Activated effector memory CD4-positive, alpha-beta T cell treated with Interleukin-2 at 50 U/mL for 16 hours (primary cell): ENCODE measurements around the gene MRPL54.

Experiments used
- DNase-seq: peaks from one replicate; pipeline ENCODE4 v3.0.0-alpha.2; 2020

The MRPL54 gene

DNA sequence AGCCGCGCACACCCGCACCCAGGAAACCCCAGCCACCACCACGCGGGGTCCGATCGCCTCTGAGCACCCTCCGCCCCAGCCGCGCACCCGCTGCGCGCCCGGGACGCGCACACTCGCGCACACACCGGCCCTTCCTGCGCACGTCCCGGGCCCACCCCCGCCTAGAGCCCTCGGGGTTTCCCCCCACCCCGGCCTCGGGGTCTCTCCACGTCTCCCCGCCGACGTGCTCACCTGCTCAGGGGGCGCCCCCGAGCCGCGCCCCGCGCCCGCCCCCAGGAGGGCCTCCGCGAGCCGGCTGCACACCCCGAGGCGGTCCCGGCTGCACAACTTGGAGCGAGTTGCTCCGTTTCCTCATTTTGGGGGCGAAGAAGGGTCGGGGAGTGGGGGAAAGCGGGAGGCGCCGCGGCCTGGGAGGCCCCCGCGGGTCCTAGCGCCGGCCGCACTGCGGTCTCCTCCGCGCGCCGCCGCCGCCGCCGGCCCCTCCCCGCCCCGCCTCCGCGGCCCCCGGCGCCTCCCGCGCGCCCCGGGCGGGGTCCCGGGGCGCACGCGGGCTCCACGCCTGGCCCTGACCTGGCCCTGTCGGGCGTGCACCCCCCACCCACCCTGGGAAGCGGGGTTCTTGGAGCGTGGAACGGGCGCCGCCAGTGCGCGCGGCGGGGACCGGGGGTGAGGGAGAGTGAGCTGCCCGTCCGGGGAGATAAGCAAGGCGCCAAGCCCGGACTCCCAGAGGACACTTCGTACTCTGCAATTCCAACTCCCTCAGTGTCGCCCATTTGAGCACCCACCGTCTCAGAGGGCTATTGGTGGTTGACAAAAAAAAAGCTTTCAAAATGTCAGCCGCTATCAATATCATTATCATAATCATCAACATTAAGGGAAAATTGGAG, 23.7 kb downstream of the MRPL54 start, which contains the start of gene MATK:
TSS of gene MATK (minus strand) at position 444 of the 887 bp plus-strand sequence. CDS start 1,246 bp downstream, outside the sequence.
- no peak for DNase-seq

DNA sequence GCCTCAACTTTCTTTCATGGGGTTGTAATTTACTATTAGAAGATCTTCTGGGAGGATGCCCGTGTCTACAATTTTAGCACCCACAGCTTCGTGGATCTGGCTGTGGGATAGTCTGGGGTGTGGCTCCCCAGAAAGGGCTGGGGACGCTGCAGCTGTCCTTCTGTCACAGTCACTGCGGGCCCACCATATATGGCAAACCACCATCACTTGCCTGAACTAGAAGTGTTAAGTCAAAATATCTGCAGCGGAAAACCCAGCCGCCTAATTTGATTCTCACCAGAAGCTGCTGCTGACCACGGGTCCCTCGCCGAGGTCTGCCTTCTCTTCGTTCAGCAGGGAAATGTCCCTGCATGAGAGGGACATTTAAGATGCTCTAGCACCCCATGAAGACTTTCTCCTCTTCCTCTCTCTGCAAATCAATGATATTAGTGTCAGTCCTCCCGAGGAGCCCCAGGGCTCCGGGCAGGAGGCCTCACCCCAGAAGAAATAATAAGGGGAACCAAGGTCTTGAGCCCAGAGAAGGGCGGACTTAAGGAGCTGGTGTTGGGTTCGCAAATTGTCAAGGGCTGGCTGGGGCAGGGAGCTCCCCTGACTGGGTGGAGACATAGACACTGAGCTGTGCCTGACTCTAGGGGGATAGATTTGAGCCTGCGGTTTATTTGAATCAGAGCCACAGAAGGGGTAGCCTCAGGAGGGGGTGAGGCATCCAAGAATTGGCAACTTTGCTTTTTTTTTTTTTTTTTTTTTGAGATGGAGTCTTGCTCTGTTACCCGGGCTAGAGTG, 26.7 kb downstream of the MRPL54 start:
- DNase-seq: no peak

DNA sequence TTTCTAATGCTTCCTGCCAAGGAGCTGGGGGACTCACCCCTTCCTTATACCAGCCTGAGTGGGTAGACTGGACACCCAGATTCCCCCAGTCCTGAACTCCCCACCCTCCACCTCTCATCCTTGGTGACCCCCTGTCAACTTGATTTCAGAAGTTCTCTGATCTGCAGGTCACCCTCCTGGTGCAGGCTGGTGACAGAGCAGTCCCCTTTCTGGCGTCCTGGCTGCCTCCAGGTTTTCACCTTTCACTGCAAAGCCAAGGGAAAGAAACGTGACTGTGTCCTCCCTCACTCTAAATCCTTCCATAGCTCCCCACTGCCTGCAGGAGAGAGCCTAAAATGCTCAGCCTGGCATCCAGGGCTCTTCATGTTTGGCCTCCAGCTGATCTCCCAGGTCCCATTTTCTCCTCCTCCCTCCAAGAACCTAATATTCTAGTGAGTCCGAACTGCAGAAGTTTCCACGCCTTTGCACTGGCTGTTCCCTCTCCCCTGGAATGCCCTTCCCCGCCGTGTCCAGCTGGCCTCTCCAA, 27.8 kb downstream of the MRPL54 start:
- no peak for DNase-seq

DNA sequence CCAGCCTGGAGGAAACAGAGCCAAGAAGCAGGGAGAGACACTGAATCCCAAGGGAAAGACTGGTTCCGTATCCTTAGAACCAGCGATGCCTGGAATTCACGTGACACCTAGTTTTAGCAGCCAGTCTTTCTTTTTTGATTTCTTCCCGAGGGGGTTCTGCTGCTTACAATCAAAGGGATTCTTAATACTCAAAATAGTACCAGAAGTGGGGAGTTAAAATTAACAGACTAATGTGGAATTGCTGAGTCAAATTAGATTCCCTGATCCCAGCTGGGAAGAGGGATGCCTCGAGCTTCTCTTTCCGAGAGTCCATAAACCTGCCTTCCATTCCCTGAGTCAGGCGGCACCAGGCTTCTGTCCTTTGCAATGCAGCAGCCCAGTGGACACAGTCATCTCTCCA, 28.5 kb downstream of the MRPL54 start:
- DNase-seq: no peak

DNA sequence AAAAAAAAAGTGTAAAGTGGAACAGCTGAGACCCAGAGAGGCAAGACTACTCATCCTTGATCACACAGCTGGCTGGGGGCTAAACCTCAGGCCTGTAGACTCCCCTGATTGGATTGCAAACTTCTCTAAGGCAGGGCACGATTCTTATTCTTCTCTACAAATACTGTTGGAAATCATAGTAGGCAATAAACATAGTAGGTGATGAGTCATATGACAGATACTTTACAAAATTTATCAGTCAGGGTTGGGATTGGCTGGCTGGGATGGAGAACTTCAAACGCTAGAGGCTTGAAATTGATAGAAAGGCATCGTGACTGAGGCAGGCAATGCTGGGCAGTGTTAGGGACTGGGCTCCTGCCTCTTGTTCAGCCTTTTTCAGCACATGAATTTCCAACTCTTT, 29.6 kb downstream of the MRPL54 start:
- DNase-seq: no peak

DNA sequence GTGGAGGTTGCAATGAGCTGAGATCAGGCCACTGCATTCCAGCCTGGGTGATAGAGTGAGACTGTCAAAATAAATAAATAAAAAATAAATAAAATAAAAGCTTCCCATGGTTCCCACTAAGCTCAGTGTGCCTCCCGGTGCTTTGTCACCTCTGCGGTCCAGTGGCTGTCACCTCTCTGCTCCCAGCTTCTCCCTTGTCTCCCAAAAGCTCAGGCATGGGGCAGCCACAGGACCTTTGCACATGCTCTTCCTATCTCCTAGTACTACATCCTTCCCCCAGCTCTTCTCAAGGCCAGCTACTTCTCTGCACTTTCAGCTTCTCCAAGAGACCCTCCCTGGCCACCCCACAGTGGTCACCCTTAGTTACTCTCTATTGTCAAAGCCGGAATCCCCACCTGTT, 31.3 kb downstream of the MRPL54 start:
- no peak for DNase-seq

DNA sequence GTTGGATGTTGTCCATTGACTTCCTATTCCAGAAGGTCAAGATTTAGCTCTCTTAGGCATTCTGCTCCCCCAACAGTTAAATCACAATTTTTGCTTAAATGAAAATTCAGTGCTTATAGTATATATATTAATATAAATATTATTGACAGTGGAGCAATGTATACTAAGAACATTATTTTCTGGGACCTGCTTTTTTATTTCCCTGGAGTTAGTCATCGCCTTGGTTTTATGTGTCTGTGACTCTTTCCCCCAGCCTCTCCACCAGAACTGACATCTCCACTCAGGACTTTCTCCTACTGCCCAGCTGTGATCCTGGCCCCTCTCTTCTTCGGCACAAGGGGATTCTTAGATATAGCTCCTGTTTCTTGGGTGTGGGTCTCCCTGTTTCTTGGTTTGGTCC, 33.9 kb downstream of the MRPL54 start:
- no peak for DNase-seq

DNA sequence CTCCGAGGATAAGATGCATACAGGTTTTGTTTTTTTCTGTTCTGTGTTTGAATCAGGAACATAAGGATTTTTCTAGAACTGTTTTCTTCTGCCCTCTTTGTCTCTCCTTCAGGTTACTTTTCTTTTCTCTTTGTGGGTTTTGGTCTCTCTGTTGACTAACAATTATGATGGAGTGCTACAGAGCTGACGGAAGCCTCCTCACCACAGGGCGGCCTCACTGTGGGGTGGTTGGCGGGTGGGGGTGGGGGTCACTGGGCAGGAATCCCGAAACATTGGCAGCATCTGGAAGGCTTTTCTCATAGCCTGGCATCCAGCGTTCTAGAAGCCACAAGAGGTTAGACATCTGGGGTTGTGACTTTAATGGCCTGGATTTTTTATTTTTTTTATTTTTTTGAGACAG, 35.7 kb downstream of the MRPL54 start:
- DNase-seq: peak; percentile 25

DNA sequence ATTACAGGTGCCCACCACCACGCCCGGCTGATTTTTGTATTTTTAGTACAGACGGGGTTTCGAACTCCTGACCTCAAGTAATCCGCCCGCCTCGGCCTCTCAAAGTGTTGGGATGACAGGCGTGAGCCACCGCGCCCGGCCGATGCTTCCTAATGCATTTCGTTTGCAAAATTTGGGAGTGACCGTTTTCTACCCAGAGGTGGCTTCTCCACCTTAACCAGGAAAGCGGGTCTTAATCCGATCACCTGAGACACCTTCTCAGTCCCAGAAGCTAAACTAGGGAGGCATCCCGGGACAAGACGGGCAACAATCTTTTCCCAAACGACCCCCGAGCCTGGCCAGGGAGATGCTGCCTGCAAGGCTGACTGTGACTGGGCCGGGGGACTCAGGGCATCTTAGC, 38.5 kb downstream of the MRPL54 start:
- DNase-seq: no peak

DNA sequence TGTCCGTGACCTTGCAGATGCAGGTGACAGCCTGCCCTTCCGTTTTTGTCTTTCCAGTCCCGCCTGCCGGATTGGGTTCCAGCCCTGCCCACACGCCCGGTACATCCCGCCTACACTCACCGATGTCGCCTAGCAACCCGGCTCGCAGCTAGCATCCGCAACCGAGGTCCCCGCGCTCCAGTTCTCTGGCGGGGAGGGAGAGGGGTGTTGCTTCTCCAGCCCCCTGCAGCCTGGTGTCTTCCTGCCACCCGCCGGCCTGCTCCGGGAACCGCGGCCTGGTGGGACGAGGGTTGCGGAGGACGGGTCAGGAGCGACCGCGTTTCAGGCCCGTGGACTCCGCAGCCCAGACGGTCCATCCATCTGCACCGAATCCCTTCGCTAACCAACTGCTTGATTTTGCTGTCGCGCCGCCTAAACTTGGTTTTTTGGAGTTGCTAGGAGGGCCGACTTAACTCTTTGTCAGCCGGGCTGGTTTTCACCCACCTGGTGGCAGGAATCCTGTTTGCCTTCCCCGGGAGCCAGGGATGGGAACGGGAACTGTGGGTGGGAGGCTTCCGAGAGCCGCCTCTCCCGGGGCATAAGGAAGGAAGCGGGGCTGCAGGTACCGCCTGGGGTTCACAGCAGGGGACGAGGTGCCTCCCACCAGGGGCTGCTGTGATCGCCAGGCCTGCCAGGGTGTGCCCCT, 39.1 kb downstream of the MRPL54 start:
- peak; percentile 37 for DNase-seq

DNA sequence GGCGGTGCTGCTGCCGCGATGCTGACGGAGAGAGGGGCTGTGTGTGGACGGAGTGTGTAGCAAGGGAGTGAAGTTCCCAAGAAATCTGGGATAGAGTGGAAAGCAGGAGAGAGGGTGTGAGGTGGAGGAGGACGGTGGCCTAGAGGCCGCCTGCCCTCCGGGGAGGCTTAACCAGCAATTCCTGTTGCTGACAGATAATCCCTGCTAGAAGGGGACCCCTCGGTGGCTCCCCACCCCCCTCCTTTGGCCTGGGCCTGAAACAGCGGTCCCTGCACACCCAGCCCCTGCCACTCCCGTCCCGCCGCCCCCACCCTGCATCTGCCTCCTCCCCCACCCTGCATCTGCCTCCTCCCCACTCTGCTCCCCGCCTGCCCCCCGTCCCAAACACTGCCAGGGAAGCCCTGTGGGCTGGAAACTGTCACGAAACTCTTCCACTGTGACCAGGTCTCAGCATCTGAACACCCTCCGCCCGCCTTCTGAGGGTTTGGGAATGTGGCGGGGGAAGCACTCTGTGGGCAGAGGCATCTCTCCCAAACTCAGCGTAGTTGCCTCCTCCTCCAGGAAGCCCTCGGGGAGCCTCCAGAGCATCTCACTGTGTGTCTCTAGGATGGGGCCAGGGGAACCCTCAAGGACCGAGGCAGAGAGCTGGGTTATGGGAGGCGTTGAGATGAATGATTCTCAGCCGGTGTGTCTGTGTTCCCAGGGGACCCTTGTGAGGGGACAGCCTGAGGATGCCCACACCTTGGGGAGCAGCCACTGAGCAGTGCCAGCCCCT, 40.8 kb downstream of the MRPL54 start:
- DNase-seq: no peak

DNA sequence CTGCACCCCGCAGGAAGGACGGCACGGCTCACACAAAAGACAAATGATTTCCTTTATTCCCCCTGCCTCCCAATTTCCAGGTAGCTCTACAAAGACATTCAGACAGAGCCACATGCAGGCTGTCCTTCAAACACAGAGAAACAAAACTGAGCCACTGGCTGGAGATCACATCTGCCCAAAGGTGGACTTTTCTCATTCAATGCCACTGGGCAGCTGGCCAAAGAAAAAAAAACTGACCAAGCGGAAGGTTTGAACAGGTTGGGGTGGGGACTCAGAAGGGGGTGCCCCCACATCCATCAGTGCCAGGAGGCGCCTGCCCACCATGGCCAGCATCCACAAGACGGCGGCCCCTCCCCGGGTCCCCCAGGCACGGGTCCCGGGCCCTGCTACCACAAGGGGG, 41.5 kb downstream of the MRPL54 start:
- no peak for DNase-seq

DNA sequence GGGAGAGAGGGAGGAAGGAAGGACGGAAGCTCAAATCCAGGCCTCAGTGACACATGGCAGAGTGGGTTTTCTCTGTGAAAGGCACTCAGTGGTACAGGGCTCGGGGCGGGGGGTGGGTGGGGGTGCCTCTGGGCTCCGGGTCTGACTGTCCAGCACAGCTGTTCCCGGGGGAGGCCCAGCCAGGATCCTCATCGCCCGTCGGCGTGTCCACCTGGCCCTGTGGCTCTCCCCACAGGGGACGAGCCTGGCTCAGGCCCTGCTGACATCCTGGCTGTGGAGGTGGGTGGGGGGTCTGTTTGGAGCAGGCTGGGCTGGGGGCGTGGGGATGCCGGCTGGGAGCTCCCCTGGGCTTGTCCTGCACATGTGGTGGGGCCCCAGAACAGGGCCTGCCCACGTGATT, 41.9 kb downstream of the MRPL54 start:
- no peak for DNase-seq

DNA sequence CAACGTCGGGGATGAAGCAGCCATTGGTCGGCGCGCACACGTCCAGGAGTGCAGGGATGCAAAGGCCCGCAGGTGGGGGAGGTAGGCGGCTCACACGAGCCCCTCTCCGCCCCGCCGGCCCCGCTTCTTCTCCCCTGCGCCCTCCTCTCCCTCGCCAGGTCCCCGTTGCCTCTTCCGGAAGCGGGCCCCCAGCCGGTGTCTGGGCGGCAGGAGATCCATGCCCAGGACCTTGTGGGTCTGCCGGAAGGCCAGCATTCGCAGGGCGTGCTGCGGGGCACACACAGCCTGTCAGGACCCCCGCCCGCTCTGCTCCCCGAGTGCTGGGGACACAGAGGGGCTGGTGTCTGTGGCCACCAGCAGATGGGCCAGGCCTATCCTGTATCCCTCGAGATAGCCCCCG, 43.4 kb downstream of the MRPL54 start:
- no peak for DNase-seq

DNA sequence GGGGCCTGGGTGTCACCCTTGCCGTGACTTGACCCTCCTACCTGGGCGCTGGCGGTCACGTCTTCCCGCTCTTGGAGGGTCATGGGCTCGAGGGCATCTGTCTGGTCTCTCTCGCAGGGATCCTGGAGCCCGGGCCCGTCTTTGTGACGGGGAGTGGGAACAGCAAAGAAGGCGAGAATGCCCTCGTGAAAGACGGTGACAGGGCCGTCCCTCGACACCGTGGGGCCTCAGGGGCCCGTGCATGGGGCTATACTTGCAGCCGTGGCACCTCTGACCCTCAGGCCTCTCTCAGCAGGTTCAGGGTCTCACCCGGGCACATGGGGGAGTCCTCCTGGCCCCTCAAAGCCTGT, 44.6 kb downstream of the MRPL54 start:
- DNase-seq: no peak

DNA sequence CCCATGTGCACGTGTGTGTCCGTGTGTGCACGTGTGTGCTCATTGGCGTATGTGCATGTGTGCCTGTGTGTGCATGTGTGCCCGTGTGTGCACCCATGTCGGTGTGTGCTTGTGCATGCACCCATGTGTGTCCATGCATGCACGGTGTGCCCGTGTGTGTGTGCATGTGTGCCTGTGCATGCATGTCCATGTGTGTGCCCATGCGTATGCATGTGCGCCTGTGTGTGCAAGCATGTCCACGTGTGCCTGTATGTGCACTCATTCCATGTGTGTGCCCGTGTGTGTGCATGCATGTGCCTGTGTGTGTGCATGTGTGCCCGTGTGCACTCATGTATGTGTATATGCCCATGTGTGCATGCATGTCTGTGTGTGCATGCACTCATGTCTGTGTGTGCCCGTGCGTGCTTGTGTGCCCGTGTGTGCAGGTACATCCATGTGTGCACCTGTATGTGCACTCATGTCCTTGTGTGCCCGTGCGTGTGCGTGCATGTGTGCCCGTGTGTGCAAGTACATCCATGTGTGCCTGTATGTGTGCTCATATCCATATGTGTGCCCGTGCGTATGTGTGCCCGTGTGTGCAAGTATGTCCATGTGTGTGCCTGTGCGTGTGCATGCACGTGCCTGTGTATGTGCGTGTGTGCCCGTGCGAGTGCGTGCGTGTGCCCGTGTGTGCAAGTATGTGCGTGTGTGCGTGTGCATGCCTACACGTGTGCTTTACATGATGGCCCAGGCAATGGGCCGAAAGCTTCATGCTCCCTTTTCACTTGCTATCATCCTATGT, 45.3 kb downstream of the MRPL54 start:
- DNase-seq: no peak

DNA sequence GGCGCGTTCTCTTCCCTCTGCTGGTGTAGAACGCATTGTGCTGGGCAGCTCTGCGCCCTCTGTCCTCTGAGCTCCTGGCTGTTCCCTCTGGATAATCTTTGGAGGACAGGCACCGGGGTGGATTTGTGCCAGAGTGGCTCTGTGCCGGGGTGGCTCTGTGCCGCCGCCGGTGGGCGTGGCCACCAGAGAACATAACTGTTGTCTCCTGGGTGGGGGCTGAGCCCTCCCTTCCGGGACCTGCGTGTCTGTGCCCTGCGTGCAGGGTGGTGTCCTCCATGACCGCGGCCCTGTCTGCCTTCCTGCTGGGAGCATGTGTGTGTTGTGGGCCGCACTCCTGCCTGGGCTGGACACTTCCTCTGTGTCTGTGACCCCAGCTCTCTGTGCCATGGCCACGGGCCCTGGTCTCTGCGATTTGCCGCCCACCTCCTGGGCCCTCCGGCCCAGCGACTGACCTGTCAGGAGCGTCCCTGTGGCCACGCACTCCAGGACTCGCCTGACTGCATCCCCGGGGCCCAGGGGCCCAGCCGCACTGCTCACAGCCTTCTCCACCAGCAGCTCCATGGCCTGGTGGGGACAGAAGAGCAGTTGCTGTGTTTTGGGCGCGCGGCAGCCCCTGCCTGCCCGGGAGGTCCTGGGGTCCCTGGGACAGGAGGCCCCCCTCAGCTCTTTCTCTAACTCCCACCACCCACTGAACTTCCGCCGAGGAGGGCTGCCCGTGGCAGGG, 46.1 kb downstream of the MRPL54 start:
- DNase-seq: no peak

DNA sequence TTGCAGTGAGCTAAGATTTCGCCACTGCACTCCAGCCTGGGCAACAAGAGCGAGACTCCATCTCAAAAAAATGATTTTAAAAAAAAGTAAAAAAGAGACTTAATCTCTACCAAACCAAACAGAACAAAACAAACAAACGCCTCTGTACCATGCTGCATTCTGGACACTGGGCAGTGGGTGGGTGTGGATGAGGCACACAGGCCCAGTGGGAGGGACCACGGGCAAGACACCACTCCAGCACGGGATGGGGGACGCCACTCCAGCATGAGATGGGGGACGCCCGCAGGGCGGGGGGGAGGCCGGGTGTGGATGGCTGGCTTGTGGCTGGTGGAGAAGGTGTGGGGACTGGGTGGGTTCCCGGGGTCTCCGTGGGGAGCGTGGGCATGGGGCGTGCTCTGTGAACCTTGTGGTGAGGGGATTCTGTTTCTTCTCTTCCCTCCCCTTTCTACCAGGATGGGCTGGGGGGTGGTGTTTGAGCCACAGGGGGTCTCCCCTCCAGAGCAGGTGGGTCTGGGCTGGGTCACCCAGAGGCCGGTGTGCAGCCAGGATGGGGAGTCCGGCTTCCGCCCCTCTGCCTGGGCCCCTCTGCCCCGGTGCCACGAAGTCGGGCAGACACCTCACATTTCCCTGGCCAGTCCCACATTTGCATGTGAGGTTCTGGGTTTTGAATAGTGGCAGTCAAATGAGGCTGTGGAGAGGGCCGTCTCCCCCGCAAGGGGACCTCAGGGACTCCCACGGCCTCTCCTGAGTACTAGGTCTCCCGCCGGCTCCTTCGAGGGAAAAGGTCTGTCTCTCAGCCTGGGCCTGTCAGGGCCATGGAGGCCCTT, 47.6 kb downstream of the MRPL54 start:
- DNase-seq: no peak

DNA sequence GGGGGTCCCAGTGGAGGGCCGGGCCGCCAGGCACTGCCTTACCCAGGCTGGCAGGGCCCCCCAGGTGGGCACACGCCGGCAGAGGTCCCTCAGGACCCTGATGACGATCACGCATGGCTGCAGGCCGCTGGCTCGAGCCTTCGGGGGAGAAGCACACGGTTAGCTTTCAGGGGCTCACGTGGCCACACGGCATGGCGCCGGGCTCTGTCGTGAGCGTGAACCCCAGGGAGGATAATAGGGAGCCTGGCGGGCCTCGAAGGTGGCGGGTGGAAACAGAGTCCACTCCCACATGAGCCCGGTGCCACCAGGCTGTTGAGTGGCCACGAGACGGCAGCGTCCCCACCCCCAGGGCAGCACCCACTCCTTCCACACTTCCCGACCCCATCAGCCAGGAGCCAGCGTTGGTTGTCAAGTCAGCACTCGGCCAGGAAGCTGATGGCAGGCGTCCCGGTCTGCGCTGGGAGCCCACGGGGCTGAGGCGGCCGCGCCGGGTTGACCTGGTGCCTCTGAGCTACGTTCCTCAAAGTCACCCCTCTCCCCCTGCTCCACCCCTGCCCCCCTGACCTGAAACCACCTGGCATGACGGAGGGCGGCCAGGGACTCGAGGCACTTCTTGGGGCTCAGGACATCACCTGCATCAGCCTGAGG, 48.4 kb downstream of the MRPL54 start:
- DNase-seq: no peak
